Measurements from ENCODE around the gene XAB2.
"Not testable (repeated sequence)": the region's sequence is repeated elsewhere in the genome, so short reads cannot be mapped to it uniquely, and the experiment has no call there.

The XAB2 gene

GRCh38 chr19:7611541-7612279 is 17.6 kb downstream of the XAB2 start:
- no peak for DNase-seq

- DNase-seq, result no peak
These were observed 18.7 kb downstream of the XAB2 start for GRCh38 chr19:7610491-7611240.

- no peak for DNase-seq
These were observed 21.3 kb downstream of the XAB2 start for GRCh38 chr19:7607874-7608560.

DNA sequence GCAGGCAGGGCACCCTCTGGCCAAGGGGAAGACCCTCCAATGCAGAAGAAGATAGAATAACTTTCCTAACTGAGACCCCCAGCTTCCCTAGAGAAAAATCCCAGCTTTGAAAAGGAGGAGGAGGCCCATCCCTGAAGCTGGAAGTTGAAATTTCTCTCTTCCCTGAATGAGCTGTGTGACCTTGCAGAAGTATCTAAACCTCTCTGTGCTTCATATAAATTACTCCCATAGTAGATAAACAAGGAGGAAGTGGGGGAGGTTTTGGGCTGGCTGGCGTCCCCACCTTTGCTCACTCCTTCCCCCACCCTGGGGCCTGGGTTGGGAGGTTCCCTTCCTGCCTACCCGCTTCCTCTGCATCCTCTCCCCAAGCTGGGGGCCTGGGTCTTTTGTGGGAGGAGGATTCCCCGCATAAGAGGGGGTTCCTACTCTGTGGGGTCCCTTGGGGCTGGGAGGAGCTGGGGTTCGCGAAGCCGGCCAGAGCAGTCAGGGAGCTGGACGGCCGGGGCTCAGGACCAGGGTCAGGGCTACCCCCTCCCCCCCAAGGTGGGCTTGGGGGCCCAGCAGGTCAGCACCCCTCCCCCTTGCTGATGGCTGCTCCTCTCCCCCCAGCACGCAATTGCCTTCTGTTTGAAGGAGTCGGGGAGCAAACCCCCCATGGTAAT is 22.0 kb downstream of the XAB2 start:
- no peak for DNase-seq

- no peak for DNase-seq
These were observed 23.1 kb downstream of the XAB2 start for GRCh38 chr19:7606289-7606688.

- DNase-seq, result no peak
These were observed 23.7 kb downstream of the XAB2 start for GRCh38 chr19:7605490-7606222.

GRCh38 chr19:7603919-7604318 is 25.4 kb downstream of the XAB2 start:
- no peak for DNase-seq

GRCh38 chr19:7602935-7603497 is 26.3 kb downstream of the XAB2 start:
- DNase-seq, result no peak

DNA sequence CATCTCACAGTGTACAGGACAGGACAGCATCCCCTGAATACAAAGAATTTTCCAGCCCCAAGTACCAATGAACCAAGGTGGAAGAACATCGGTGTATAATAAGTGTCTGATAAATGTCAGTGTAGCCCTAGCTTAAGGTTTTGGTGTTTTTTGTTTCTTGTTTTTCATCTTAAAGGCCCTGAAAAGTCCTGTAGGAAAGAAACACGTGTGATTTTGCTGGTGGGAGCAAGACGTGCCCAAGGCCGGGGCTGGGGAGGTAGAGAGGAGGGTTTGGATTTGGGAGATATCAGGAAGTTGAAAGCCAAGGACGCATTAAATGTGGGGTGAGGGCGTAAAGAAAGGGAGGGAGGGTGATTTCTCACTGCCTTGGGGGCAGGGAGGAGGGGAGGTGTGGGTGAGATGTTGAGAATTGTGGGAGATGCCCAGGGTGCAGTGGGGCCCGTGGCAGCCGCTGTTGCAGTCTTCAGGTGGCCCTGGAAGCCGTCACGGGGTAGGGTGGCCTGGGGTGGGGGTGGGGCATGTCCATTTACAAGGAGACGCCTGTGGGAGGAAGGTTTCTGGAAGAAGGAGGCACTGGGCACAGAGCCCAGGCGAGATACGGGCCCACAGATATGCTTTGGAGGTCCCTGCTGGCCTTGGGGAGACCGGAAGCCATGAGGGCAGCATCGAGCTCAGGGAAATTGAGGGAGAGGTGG is 27.0 kb downstream of the XAB2 start:
- no peak for DNase-seq

DNA sequence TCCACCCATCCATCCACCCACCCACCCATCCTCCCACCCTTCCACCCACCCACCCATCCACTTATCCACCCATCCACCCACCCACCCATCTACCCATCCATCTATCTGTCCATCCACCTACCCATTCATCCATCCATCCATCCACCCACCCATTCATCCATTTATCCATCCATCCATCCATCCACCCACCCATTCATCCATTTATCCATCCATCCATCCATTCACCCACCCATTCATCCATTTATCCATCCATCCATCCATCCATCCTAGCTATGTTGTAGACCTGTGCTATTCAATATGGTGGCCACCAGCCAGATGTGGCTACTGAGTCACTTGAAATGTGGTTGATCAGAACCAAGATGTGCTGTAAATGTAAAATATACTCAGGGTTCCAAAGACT is 28.6 kb downstream of the XAB2 start:
- DNase-seq, result no peak

GRCh38 chr19:7598180-7598579 is 31.2 kb downstream of the XAB2 start:
- DNase-seq, result no peak

DNA sequence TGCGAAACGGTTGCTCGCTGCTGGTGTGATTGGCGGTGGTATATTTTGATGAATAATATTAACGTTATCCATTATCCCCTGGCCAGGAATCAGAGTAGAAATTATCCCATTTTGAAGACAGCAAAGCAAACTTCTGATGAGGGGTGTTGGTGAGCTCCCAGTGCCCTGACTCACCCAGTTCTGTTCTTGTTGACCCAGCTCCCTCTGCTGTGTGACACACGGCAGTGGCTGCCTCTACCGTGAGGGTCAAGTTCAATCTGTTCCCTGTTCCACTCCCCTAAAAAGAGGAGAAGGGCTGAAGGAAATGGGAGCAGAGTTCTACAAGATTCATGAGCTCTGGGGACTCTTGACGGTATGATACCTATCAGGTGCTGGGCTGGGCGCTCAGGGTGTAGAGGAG is 31.7 kb downstream of the XAB2 start:
- no peak for DNase-seq

DNA sequence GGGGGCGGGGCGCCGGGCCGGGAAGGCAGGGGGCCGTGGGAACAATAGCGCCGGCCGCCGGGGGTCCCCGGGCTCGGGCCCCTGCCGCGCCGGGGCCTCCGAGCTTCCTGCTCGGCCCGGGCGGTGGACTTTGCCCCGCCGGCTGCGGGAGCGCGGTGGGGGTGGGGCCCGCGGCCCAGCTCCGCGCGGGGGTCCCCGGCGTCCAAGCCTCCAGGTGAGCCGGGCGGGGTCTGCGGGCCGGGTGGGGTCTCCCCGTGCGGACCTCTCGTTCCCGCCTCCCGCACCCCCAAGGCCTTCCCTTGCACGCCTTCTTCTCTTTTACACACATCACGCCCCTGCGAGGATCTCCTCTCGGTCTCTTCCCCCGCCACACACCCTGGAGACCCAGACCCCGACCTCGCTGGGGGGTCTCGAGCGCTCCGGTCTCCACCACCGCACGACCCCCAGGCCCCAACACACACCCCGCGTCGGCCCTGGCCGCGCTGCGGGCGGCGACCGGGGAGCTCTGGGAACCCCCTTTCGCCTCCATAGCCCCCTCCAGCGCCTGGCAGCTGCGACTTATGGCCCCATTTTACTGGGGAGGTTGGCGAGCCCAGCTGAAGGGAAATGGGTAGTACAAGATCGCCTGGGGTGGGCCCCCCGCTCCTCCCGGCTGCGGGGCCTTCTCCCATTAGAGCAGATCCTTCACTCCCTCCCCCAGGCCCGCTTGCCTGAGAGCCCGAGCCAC is 33.0 kb downstream of the XAB2 start:
- DNase-seq, result no peak

- DNase-seq, result peak; percentile 72
These were observed 33.7 kb downstream of the XAB2 start, which contains the start of gene CAMSAP3 for GRCh38 chr19:7595466-7596133. Gene CAMSAP3 (plus strand): TSS chr19:7595863. CDS start chr19:7596003, 140 bp downstream.

GRCh38 chr19:7590256-7590655 is 39.1 kb downstream of the XAB2 start:
- no peak for DNase-seq

DNA sequence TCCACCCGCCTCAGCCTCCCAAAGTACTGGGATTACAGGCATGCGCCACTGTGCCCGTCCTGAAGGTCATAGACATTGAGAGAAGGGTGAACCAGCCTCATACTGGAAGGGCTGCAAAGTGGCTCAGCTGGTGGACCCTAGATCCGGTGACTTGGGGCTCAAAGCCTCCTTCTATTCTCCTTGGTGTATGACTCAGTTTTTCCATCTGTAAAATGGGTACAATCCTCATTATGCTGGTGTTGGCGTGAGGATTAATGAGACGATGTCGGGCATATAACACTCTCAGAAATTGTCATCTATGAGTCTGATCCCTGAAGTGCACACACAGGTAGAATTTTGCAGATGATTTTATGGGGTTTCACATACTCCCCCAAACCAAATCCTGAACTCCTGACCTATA is 39.5 kb downstream of the XAB2 start:
- DNase-seq, result no peak

DNA sequence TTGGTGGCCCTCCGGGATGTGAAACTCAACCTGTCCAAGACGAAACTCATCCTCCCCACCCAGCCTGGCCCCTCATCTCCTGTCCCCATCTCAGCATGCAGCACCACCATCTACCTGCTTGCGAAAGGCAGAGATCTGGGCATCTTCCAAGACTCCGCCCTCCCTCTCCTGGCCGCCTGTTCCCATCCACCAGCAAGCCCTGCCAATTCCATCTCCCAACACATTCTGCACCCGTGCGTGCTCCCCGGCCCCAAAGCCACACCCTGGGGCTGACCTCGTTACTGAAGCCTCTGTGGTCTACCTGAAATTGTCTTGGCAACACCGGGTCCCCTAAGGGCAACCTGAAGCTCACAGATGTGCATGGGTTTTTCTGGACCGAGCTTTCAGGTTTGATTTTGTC is 46.9 kb downstream of the XAB2 start:
- no peak for DNase-seq

- DNase-seq, result no peak
These were observed 50.2 kb downstream of the XAB2 start for GRCh38 chr19:7579182-7579581.

DNA sequence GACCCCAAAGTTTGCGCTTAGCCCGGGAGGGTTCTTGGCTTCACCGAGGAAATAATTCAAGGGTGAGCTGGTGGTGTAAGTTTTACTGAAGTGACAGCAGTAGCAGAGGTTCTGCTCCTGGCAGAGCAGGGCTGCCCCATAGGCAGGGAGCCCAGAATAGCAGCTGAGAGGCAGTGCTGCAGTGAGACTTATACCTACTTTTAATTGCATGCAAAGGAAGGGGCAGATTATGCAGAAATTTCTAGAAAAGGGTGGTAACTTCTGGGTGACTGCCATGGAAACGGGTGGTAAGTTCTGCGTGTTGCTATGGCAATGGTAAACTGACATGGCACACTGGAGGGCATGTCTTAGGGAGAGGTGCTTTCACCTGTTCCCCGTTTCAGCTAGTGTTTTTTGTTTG is 51.2 kb downstream of the XAB2 start:
- no peak for DNase-seq

DNA sequence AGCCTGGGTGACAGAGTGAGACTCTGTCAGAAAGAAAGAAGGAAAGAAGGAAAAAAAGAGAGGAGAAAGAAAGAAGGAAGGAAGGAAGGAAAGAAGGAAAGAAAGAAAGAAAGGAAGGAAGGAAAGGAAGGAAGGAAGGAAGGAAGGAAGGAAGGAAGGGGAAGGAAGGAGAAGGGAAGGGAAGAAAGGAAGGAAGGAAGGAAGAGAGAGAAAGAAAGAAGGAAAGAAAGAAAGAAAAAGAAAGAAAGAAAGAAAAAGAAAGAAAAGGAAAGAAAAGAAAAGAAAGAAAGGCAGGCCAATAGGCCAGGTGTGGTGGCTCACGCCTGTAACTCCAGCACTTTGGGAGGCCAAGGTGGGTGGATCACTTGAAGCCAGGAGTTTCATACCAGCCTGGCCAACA is 51.9 kb downstream of the XAB2 start:
- not testable (repeated sequence) for DNase-seq
